Naive thymus-derived CD4-positive, alpha-beta T cell (primary cell): ENCODE measurements around the gene LRP3. TPM values are rescaled to one million over a fixed set of nuclear protein-coding genes. Genes with fewer than 3 reads are reported as not detected.

Experiments
- ATAC-seq: fragments of 150-1000 bp; cut with Tn5 transposase; 2 replicates; pipeline ENCODE4 v1.10.0; 2021; ENCODE audit warnings: mild to moderate bottlenecking, moderate library complexity
- CTCF ChIA-PET: fragments of 350-600 bp; sonication (Branson Sonifier 250); formaldehyde crosslinking; loops from one replicate; lab custom pipeline; 2021; ENCODE audit warnings: antibody characterized with exemption; lab: Charles Lee
- POLR2A ChIA-PET: fragments of 350-600 bp; sonication (Branson Sonifier 250); formaldehyde crosslinking; loops from one replicate; lab custom pipeline; 2021; ENCODE audit warnings: antibody characterized with exemption, inconsistent platforms; lab: Charles Lee
- DNase-seq, 9 donors: peaks; one replicate each; pipeline versions ENCODE4 v3.0.0 to v3.0.0-alpha.2; 2020 to 2022; ENCODE audit warnings: mixed read lengths in 1 of 9
- H3K27ac ChIP-seq: one replicate; pipeline ENCODE4 v1.7.0; 2013; ENCODE audit warnings: mild to moderate bottlenecking, low read depth, low read length, moderate library complexity
- H3K27me3 ChIP-seq, 2 donors: one replicate each; pipeline ENCODE4 v1.7.0; 2013; ENCODE audit warnings: low read length in 2 of 2, mild to moderate bottlenecking in 2 of 2, moderate library complexity in 2 of 2; ENCODE audit not compliant: control insufficient read depth in 2 of 2, insufficient read depth in 2 of 2
- H3K36me3 ChIP-seq, 3 experiments: 1 replicate in 2 of 3; 2 replicates in 1 of 3; pipeline ENCODE4 v1.7.0; 2013; ENCODE audit warnings: low read length in 3 of 3, mild to moderate bottlenecking in 3 of 3, moderate library complexity in 1 of 3; ENCODE audit not compliant: insufficient read depth in 3 of 3, control insufficient read depth in 2 of 3
- H3K4me1 ChIP-seq, 2 donors: one replicate each; pipeline ENCODE4 v1.7.0; 2013; ENCODE audit warnings: low read length in 2 of 2, mild to moderate bottlenecking in 2 of 2, moderate library complexity in 1 of 2; ENCODE audit not compliant: control insufficient read depth in 2 of 2, insufficient read depth in 2 of 2
- H3K4me3 ChIP-seq: 2 replicates; pipeline ENCODE4 v1.7.0; 2013; ENCODE audit warnings: mild to moderate bottlenecking, low read length
- H3K9me3 ChIP-seq, 3 experiments: 1 replicate in 2 of 3; 2 replicates in 1 of 3; pipeline ENCODE4 v1.7.0; 2013; ENCODE audit warnings: low read length in 3 of 3; ENCODE audit not compliant: control insufficient read depth in 2 of 3
- H3K27ac Mint-ChIP-seq, 9 donors: one replicate each; pipeline ENCODE4 v1.8.0; 2020 to 2022; ENCODE audit warnings: mixed read lengths in 9 of 9, mild to moderate bottlenecking in 8 of 9, moderate library complexity in 5 of 9, inconsistent platforms in 2 of 9
- H3K27me3 Mint-ChIP-seq, 5 donors: one replicate each; pipeline ENCODE4 v1.8.0; 2021 to 2022; ENCODE audit warnings: mixed read lengths in 5 of 5, mild to moderate bottlenecking in 1 of 5
- H3K36me3 Mint-ChIP-seq, 5 donors: one replicate each; pipeline ENCODE4 v1.8.0; 2020 to 2022; ENCODE audit warnings: mixed read lengths in 5 of 5, mild to moderate bottlenecking in 3 of 5, inconsistent platforms in 1 of 5
- H3K4me1 Mint-ChIP-seq, 7 donors: one replicate each; pipeline ENCODE4 v1.8.0; 2020 to 2022; ENCODE audit warnings: mixed read lengths in 7 of 7, mild to moderate bottlenecking in 3 of 7, inconsistent platforms in 1 of 7
- H3K4me3 Mint-ChIP-seq, 10 donors: one replicate each; pipeline ENCODE4 v1.8.0; 2020 to 2022; ENCODE audit warnings: mild to moderate bottlenecking in 10 of 10, mixed read lengths in 10 of 10, moderate library complexity in 6 of 10, inconsistent platforms in 2 of 10
- H3K9me3 Mint-ChIP-seq, 11 donors: one replicate each; pipeline ENCODE4 v1.8.0; 2020 to 2022; ENCODE audit warnings: mixed read lengths in 11 of 11, mild to moderate bottlenecking in 4 of 11, inconsistent platforms in 1 of 11, moderate library complexity in 1 of 11
- intact Hi-C, 2 donors: fragments of 100-400 bp; cut with micrococcal nuclease; formaldehyde crosslinking; loops; one replicate each; pipeline ENCODE4 v1.15.1; 2023
- polyA plus RNA-seq, 2 donors: library from polyadenylated mRNA; unstranded; fragments of 300-500 nt; fragmentation: Illumina TruSeq; gene quantifications; one replicate each; pipeline ENCODE4 v1.2.3, GENCODE V29; 2021
- total RNA-seq, 6 experiments: library from RNA in 5 of 6; stranded (reverse) in 5 of 6; gene quantifications; 1 replicate in 5 of 6; 2 replicates in 1 of 6; pipeline ENCODE4 v1.2.3 and lab custom pipeline; 2021 to 2026

Gene LRP3
- total and polyA plus RNA-seq, 7 experiments from 2014 or later = 0.34 to 2.6 (median 0.40) TPM; not detected in 3

DNA sequence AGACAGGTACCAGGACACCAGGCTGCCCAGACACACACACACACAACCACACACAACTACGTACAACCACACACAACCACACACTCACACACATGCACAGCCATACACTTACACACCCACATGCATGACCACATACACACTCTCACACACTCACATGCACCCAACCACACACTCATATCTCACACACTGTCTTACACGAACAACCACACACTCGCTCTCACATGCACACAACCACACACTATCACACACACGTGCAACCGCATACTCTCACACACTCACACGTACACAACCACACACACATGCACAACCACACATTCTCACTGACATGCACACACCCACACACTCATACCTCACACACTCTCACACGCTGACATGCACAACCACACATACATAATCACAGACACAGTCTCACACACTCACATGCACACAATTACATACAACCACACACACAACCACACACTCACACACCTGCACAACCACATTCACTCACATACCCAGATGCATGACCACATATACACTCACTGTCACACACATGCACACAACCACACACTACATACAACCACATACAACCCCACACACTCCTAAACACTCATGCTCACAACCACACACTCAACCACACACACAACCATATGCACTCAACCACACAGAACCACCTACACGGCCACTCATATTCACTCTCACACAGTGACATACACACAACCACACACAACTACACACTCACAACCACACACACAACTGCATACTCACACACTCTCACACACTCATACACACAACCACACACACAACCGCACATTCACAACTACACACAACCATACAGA lies 39.1 kb downstream of the LRP3 start:
- ATAC-seq (no peak), DNase-seq (no peak)
- H3K36me3 ChIP-seq = no peaks in the 10 kb centered on the region
- ChIA-PET POLR2A (no interaction called here), CTCF (interaction anchor here (0.8 kb wide), 1 partner anchor 176 kb away, joined by 5 read pairs; no protein-coding TSS in a partner anchor)
- Mint-ChIP-seq H3K4me3 (no peak overlapping the region), H3K27ac (no peak overlapping the region), H3K9me3 (peaks cover 5 to 22% (median 11%) of the 10 kb centered on the region in 11 donors), H3K36me3 (peaks cover 0 to 11% (median 0%) of the 10 kb centered on the region in 5 donors), H3K4me1 (peaks cover 0 to 3% (median 0%) of the 10 kb centered on the region in 7 donors), H3K27me3 (peaks cover 14 to 25% (median 22%) of the 10 kb centered on the region in 5 donors)
- no peak overlapping the region for H3K4me3 ChIP-seq
- H3K27me3 ChIP-seq = no peaks in the 10 kb centered on the region
- H3K4me1 ChIP-seq = no peaks in the 10 kb centered on the region
- intact Hi-C loops = loop anchor here in 1 of 2 donors (10.0 kb wide), 1 partner anchor 72 kb away; the partner anchor contains the start of gene CEBPA
- no peaks in the 10 kb centered on the region for H3K9me3 ChIP-seq
- H3K27ac ChIP-seq = no peak overlapping the region

DNA sequence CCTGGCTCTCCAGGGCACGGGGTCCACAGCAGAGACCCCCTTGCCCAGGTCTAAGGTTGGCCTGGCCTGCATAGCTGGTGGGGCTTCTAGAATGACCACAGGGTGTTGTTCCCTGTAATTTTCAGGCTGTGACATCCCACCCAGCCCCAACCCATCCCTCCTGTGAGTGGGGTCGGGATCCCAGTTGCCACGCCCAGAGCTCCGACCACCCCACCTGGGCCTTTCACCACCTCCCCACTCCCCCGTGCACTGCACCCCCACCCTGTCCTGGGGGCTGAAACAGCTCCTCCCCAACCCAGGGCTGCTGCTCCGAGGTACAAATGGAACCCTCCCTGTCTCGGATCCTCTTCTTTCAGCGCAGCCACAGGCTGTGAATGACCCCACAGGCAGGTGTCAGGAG lies 40.0 kb downstream of the LRP3 start:
- no peak for ATAC-seq
- DNase-seq = no peak
- Mint-ChIP-seq H3K36me3 (peaks cover 0 to 4% (median 0%) of the 10 kb centered on the region in 5 donors), H3K4me3 (no peak overlapping the region), H3K27me3 (peaks cover 9 to 16% (median 14%) of the 10 kb centered on the region in 5 donors), H3K9me3 (peaks cover 0 to 14% (median 5%) of the 10 kb centered on the region in 11 donors), H3K27ac (no peak overlapping the region), H3K4me1 (peaks cover 0 to 3% (median 0%) of the 10 kb centered on the region in 7 donors)
- Histone ChIP-seq H3K4me1 (peaks cover 0 to 5% of the 10 kb centered on the region in 2 donors), H3K9me3 (no peaks in the 10 kb centered on the region), H3K36me3 (no peaks in the 10 kb centered on the region), H3K27me3 (no peaks in the 10 kb centered on the region), H3K4me3 (no peak overlapping the region), H3K27ac (no peak overlapping the region)
- ChIA-PET CTCF (interaction anchor here (0.7 to 0.8 kb wide), 2 partner anchors 175 to 544 kb away, joined by 3 to 5 read pairs; no protein-coding TSS in a partner anchor), POLR2A (no interaction called here)
- intact Hi-C loops = loop anchor here in 1 of 2 donors (2.0 to 10.0 kb wide), 2 partner anchors 71 to 89 kb away; partner anchors contain the start of gene CEBPA

DNA sequence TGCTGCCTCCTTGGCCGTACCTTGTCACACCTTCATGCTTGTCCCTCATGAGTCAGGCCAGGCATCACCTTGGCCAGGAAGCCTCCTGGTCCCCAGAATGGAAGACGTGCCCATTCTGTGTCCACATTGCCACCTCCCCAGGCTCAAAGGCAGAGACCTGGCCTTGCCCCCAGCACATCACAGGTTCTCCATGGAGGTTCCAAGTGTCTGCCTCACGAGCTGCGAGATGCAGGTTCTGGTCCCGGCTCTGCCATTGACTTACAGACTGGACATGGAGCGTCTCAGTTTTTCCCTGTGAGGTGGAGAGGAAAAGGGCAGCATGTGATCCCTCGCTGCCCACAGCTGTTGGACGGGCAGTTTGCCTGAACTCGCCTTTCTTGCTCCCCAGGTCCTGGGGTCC lies 40.6 kb downstream of the LRP3 start:
- Histone ChIP-seq H3K4me1 (peaks cover 0 to 8% of the 10 kb centered on the region in 2 donors), H3K4me3 (no peak overlapping the region), H3K27me3 (no peaks in the 10 kb centered on the region), H3K36me3 (no peaks in the 10 kb centered on the region), H3K27ac (no peak overlapping the region), H3K9me3 (no peaks in the 10 kb centered on the region)
- POLR2A ChIA-PET = no interaction called here
- Mint-ChIP-seq H3K27me3 (peaks cover 7 to 14% (median 13%) of the 10 kb centered on the region in 5 donors), H3K9me3 (peaks cover 0 to 11% (median 5%) of the 10 kb centered on the region in 11 donors), H3K36me3 (peaks cover 0 to 4% (median 0%) of the 10 kb centered on the region in 5 donors), H3K4me3 (no peak overlapping the region), H3K4me1 (peaks cover 0 to 4% (median 0%) of the 10 kb centered on the region in 7 donors), H3K27ac (no peak overlapping the region)
- intact Hi-C loops = loop anchor here (1.0 to 10.0 kb wide), 8 partner anchors 57 to 537 kb away; partner anchors contain the start of gene CEBPA (in 1 of the 2)
- DNase-seq = no peak
- ATAC-seq = no peak
- CTCF ChIA-PET = interaction anchor here (1.1 to 5.6 kb wide), 3 partner anchors 57 to 173 kb away, joined by 3 to 34 read pairs (median 4); no protein-coding TSS in a partner anchor

DNA sequence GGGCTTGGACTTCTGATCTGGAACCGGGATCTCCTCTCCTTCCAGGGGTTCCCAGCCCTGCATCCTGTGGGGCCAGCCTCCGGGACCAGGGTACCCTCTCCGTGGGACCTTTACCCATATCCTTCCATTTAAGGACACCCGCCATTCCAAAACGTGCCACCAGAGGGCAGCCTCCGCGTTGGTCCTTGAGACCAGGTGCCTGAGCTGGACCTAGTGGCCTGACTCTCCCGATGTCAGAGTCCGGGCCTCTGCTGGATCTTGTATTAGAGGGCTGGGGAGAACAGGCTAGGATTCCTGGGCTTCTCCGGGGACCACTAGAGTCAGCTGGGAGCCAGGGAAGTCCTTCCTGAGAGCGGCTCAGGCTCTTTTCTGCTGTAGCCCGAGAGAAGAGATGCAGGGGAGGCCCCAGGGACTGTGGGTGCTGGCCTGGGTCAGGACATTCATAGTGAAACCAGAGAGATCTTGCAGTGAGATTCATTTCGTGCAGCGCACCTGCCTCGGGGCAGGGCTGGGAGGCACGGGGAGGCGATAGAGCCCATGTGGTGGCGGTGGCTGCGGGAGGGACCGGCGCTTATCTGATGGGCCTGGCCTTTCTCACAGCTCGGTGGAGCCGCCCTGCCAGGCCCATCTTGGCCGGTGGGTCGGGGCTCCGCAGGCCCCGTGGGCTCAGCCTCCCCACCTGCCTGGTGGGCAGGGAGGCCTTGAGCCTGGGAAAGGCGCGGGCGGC lies 41.3 kb downstream of the LRP3 start:
- CTCF ChIA-PET = interaction anchor here (0.8 to 5.6 kb wide), 5 partner anchors 9 to 172 kb away, joined by 3 to 34 read pairs (median 4); no protein-coding TSS in a partner anchor
- H3K27me3 ChIP-seq = no peaks in the 10 kb centered on the region
- peaks cover 0 to 5% (median 3%) of the 10 kb centered on the region in 11 donors for H3K9me3 Mint-ChIP-seq

DNA sequence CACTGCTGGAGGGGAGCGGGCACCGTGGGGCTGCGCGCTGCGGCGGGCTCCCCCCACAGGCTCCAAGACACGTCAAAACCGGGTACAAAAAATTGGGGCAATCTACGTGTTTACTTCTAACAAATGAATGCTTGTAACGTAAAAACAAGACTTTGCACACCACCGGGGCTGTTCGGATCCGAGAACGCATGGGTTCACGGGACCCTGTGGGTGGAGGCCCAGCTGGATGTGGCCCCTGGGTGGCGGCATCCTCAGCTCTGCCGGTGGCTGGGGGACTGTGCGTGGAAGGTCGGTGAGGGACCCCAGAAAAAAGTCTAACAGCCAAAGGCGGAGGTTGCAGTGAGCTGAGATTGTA lies 41.8 kb downstream of the LRP3 start:
- ChIA-PET CTCF (interaction anchor here (0.6 to 5.6 kb wide), 5 partner anchors 8 to 322 kb away, joined by 3 to 34 read pairs (median 4); no protein-coding TSS in a partner anchor), POLR2A (interaction anchor here (0.8 kb wide), 1 partner anchor 139 kb away, joined by 3 read pairs; no protein-coding TSS in a partner anchor)
- Histone ChIP-seq H3K27me3 (no peaks in the 10 kb centered on the region), H3K4me1 (peaks cover 0 to 14% of the 10 kb centered on the region in 2 donors), H3K9me3 (no peaks in the 10 kb centered on the region), H3K36me3 (no peaks in the 10 kb centered on the region), H3K27ac (no peak overlapping the region), H3K4me3 (no peak overlapping the region)
- Mint-ChIP-seq H3K27ac (no peak overlapping the region), H3K4me1 (peaks cover 0 to 4% (median 0%) of the 10 kb centered on the region in 7 donors), H3K4me3 (no peak overlapping the region), H3K27me3 (peaks cover 0 to 6% (median 2%) of the 10 kb centered on the region in 5 donors), H3K36me3 (no peaks in the 10 kb centered on the region), H3K9me3 (peaks cover 0 to 1% (median 0%) of the 10 kb centered on the region in 11 donors)
- intact Hi-C loops = loop anchor here (1.0 to 10.0 kb wide), 8 partner anchors 59 to 535 kb away; partner anchors contain the start of gene CEBPA (in 1 of the 2)
- DNase-seq (no peak), ATAC-seq (no peak)

More for the DNA sequence above, 41.3 kb downstream of the LRP3 start:
- peaks cover 0 to 12% of the 10 kb centered on the region in 2 donors for H3K4me1 ChIP-seq
- ATAC-seq (peak; percentile 70), DNase-seq (peak; percentile 37 to 82 (median 53))
- no peak overlapping the region for H3K4me3 Mint-ChIP-seq
- H3K36me3 ChIP-seq = no peaks in the 10 kb centered on the region
- no peaks in the 10 kb centered on the region for H3K36me3 Mint-ChIP-seq
- no peaks in the 10 kb centered on the region for H3K9me3 ChIP-seq
- H3K27ac ChIP-seq = no peak overlapping the region
- no peak overlapping the region for H3K27ac Mint-ChIP-seq
- POLR2A ChIA-PET = interaction anchor here (0.8 kb wide), 1 partner anchor 139 kb away, joined by 3 read pairs; no protein-coding TSS in a partner anchor
- intact Hi-C loops = loop anchor here (1.0 to 10.0 kb wide), 8 partner anchors 58 to 536 kb away; partner anchors contain the start of gene CEBPA (in 1 of the 2)
- H3K4me3 ChIP-seq = no peak overlapping the region
- peaks cover 4 to 11% (median 7%) of the 10 kb centered on the region in 5 donors for H3K27me3 Mint-ChIP-seq
- H3K4me1 Mint-ChIP-seq = peaks cover 0 to 4% (median 0%) of the 10 kb centered on the region in 7 donors
